Right atrium auricular region (tissue), 2 donors: ENCODE results near the gene GAS2. TPM values are rescaled to one million over a fixed set of nuclear protein-coding genes. Genes with fewer than 3 reads are reported as not detected.

Experiments
- DNase-seq: peaks from one replicate; pipeline ENCODE4 v3.0.0-alpha.2; 2019; ENCODE audit warnings: low spot score
- H3K27ac ChIP-seq, 2 donors: fragments of 200-600 bp; sonication (generic); 1 replicate in 1 of 2; 2 replicates in 1 of 2; pipeline ENCODE4 v1.5.1; 2016 to 2019
- H3K27me3 ChIP-seq, 2 donors: fragments of 200-600 bp; sonication (generic); one replicate each; pipeline versions ENCODE4 v1.5.1 to v1.6.0; 2017 to 2019
- H3K36me3 ChIP-seq: fragments of 200-600 bp; sonication (generic); one replicate; pipeline ENCODE4 v1.5.1; 2016
- H3K4me1 ChIP-seq, 2 donors: fragments of 200-600 bp; sonication (generic); one replicate each; pipeline versions ENCODE4 v1.5.1 to v1.6.0; 2017 to 2019
- H3K4me3 ChIP-seq, 2 donors: fragments of 200-600 bp; sonication (generic); 1 replicate in 1 of 2; 2 replicates in 1 of 2; pipeline ENCODE4 v1.5.1; 2017 to 2019; ENCODE audit warnings: mild to moderate bottlenecking in 1 of 2, moderate library complexity in 1 of 2
- H3K9me3 ChIP-seq, 2 donors: fragments of 200-600 bp; sonication (generic); one replicate each; pipeline ENCODE4 v1.5.1; 2019
- CTCF ChIP-seq, 2 donors: fragments of 200-600 bp; sonication (generic); IDR thresholded peaks; one replicate each; pipeline ENCODE4 v1.5.1; 2019; ENCODE audit warnings: antibody characterized with exemption in 2 of 2
- total RNA-seq, 2 donors: library from RNA; depleted of rRNA; stranded (reverse); fragments of >200 nt; gene quantifications; one replicate each; pipeline ENCODE4 v1.1.0, GENCODE V29; 2016

GAS2 gene
- total RNA-seq, 2 donors from 2014 or later = 6.5 to 9.7 TPM

GRCh38 chr11:22669368-22669767 lies 3.0 kb downstream of the GAS2 start:
- DNase-seq = no peak
- H3K36me3 ChIP-seq = no peaks in the 10 kb centered on the region
- no peak overlapping the region for H3K4me3 ChIP-seq
- peaks cover 0 to 11% of the 10 kb centered on the region in 2 donors for H3K4me1 ChIP-seq
- peak overlapping the region in 1 of 2 donors; percentile 84 for H3K27ac ChIP-seq
- no peak for TF ChIP-seq CTCF (IDR thresholded peaks at IDR 0.05)
- no peaks in the 10 kb centered on the region for H3K9me3 ChIP-seq
- no peaks in the 10 kb centered on the region for H3K27me3 ChIP-seq

GRCh38 chr11:22670830-22671229 lies 4.4 kb downstream of the GAS2 start:
- H3K27me3 ChIP-seq = no peaks in the 10 kb centered on the region
- no peak overlapping the region for H3K27ac ChIP-seq
- no peaks in the 10 kb centered on the region for H3K36me3 ChIP-seq
- peak in 1 of 2 donors; percentile 44 for TF ChIP-seq CTCF (IDR thresholded peaks at IDR 0.05)
- no peak for DNase-seq
- H3K4me3 ChIP-seq = no peak overlapping the region
- no peaks in the 10 kb centered on the region for H3K9me3 ChIP-seq
- H3K4me1 ChIP-seq = peaks cover 0 to 10% of the 10 kb centered on the region in 2 donors

- no peak overlapping the region for H3K4me3 ChIP-seq
- no peak for TF ChIP-seq CTCF (IDR thresholded peaks at IDR 0.05)
- H3K36me3 ChIP-seq = no peaks in the 10 kb centered on the region
- no peaks in the 10 kb centered on the region for H3K9me3 ChIP-seq
- peaks cover 0 to 2% of the 10 kb centered on the region in 2 donors for H3K4me1 ChIP-seq
- DNase-seq = no peak
- peak overlapping the region in 1 of 2 donors; percentile 29 for H3K27ac ChIP-seq
- no peaks in the 10 kb centered on the region for H3K27me3 ChIP-seq
These were observed 5.3 kb downstream of the GAS2 start for GRCh38 chr11:22671751-22672150.

- TF ChIP-seq CTCF (IDR thresholded peaks at IDR 0.05) = no peak
- DNase-seq = no peak
- peak overlapping the region in 1 of 2 donors; percentile 12 for H3K27ac ChIP-seq
- no peaks in the 10 kb centered on the region for H3K36me3 ChIP-seq
- H3K9me3 ChIP-seq = no peaks in the 10 kb centered on the region
- no peaks in the 10 kb centered on the region for H3K4me1 ChIP-seq
- no peaks in the 10 kb centered on the region for H3K27me3 ChIP-seq
- no peak overlapping the region for H3K4me3 ChIP-seq
These were observed 8.3 kb downstream of the GAS2 start for GRCh38 chr11:22674470-22675439.

GRCh38 chr11:22677153-22677903 lies 10.9 kb downstream of the GAS2 start:
- Histone ChIP-seq H3K9me3 (no peaks in the 10 kb centered on the region), H3K36me3 (no peaks in the 10 kb centered on the region), H3K27ac (no peak overlapping the region), H3K4me1 (no peaks in the 10 kb centered on the region), H3K4me3 (no peak overlapping the region), H3K27me3 (no peaks in the 10 kb centered on the region)
- no peak for DNase-seq
- no peak for TF ChIP-seq CTCF (IDR thresholded peaks at IDR 0.05)
